K562 (cell line): ENCODE results near the gene DAGLA.

Source experiments
- MTA3 ChIP-seq: fragments of 450-650 bp; formaldehyde crosslinking; IDR thresholded peaks from 2 replicates; pipeline ENCODE4 v1.6.1; 2017; ENCODE audit warnings: mild to moderate bottlenecking, borderline replicate concordance
- POLR2AphosphoS5 ChIP-seq: IDR thresholded peaks from 2 replicates; pipeline ENCODE4 v1.6.1; 2011; ENCODE audit warnings: mild to moderate bottlenecking, low read depth, low read length, moderate library complexity; ENCODE audit not compliant: control insufficient read depth, insufficient read depth

- no peak for TF ChIP-seq POLR2AphosphoS5
- no peak for TF ChIP-seq MTA3
Observed at GRCh38 chr11:61667684-61668305, 12.4 kb upstream of the DAGLA start.
